Regular cardiac myocyte (primary cell): ENCODE data around the gene HTATIP2. TPM values are rescaled to one million over a fixed set of nuclear protein-coding genes. Genes with fewer than 3 reads are reported as not detected.

Experiments used
- total RNA-seq: library from RNA; depleted of rRNA; stranded (reverse); fragments of >200 nt; gene quantifications from 2 replicates; pipeline ENCODE4 v1.2.3, GENCODE V29; 2014

The HTATIP2 gene
- total RNA-seq: 70.5 and 75.0 TPM in 2 replicates

GRCh38 chr11:20363500-20364340, at the start of gene HTATIP2:
Gene HTATIP2, plus strand, starts transcription at chr11:20363714. Its CDS starts 524 bp downstream, at chr11:20364238.

DNA sequence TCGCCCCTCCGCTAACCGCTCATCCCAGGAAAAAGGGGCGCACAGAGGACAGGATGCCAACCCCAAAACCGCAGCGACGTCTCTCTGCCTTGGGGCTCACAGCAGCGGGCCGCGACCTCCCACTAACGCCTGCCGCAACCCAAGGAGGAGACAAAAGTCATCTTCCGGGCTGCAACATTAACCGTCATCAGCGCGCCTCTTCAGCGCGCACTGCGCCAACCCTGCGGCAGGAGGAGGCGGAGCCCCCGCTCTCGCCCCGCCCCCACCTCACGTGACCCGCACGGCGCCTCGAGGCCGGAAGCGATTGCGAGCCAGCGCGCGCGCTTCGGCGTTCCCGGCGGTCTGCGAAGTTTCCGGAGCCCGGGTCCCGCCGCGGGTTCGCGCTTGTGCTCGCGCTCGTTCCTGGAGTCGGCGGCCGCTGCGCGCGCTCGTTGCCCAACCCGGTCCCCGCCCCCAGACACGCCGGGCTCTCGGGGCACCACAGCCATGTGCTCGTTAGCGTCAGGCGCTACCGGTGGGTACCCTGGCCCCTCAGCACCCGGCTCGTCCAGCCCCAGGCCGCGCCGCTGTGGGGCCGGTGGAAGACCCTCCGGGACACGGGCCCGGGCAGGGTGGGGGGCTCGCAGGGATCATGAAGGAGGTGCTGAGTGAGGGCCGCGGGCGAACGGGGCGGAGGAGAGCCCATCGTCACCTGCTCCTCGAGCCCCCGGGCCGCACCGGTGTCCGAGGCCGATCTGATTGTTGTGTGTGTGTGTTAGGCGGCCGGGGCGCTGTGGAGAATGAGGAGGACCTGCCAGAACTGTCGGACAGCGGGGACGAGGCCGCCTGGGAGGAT, 24.0 kb downstream of the HTATIP2 start, which contains the start of gene PRMT3:
PRMT3 (plus strand) TSS at position 456 of the 835 bp plus-strand sequence; CDS start at position 487, 31 bp downstream.

Other genes with a start within 250 kb of the HTATIP2 start
- gene DBX1, start 203.2 kb upstream of the HTATIP2 start, total RNA-seq: not detected in 2 replicates
- 11.8 and 16.9 TPM in 2 replicates for gene PRMT3, start 24.0 kb downstream of the HTATIP2 start, total RNA-seq
- not detected in 2 replicates for gene SLC6A5, start 235.9 kb downstream of the HTATIP2 start, total RNA-seq